Muscle layer of duodenum (tissue), 2 donors: ENCODE data around the gene HOXD4.

Experiments used
- H3K27ac ChIP-seq: one replicate; pipeline ENCODE4 v1.7.0; 2013; ENCODE audit warnings: mild to moderate bottlenecking, low read length
- H3K27me3 ChIP-seq: one replicate; pipeline ENCODE4 v1.7.0; 2013; ENCODE audit warnings: low read depth, mild to moderate bottlenecking, control low read depth, low read length
- H3K36me3 ChIP-seq, 2 donors: one replicate each; pipeline ENCODE4 v1.7.0; 2013; ENCODE audit warnings: low read length in 2 of 2, control low read depth in 1 of 2, mild to moderate bottlenecking in 1 of 2; ENCODE audit not compliant: insufficient read depth in 2 of 2, control insufficient read depth in 1 of 2
- H3K4me1 ChIP-seq, 2 donors: one replicate each; pipeline ENCODE4 v1.7.0; 2013; ENCODE audit warnings: low read length in 2 of 2, mild to moderate bottlenecking in 2 of 2, control low read depth in 1 of 2, moderate library complexity in 1 of 2; ENCODE audit not compliant: insufficient read depth in 2 of 2, control insufficient read depth in 1 of 2
- H3K4me3 ChIP-seq, 2 donors: one replicate each; pipeline ENCODE4 v1.7.0; 2013; ENCODE audit warnings: low read length in 2 of 2, low read depth in 1 of 2, mild to moderate bottlenecking in 1 of 2
- H3K9me3 ChIP-seq, 2 donors: one replicate each; pipeline ENCODE4 v1.7.0; 2013; ENCODE audit warnings: low read length in 2 of 2, control low read depth in 1 of 2, mild to moderate bottlenecking in 1 of 2; ENCODE audit not compliant: control insufficient read depth in 1 of 2
- donor health status: healthy.

The HOXD4 gene

DNA sequence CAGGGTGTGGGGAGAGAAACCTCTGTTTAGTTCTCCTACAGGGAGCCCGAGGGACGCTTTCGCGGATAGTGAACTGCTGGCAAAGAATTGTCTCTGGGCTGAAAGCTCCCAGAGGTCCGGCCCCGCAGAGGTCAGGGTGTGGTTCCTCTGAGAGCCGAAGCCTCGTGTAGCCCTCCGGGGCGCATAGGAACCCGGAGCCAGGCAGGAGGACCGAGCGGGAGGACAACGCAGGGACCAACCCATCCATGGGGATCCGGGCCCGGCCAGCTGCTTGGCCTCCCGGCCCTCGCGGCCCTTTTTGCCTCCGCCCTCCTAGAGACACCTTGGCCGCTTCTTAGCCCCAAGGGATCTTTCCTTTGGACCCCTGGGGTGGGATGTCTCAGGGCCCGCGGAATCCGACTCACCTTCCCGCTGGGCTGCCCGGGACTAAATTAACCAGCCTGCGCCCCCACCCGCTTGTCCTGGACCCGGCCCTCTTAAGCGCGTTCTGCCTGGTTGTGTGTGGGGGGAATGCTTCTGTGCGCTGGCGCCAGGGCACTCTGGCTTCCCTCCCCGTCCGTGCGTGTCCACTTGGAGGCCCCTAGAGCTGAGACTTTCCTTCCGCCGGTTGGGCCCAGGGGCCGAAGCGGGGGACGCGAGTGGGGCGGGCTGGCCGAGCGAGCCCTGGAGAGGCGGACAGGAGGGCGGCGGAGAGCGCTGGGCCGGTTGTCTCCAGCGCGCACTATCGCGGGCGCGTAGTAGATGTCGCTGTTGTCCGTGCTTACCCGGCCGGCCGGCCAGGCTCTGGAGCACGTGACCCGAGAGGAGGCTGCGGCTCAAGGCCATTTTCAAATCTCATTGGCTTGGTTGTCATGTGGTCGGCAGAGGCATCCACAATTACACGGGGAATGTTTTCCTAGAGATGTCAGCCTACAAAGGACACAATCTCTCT, 35.2 kb upstream of the HOXD4 start, which contains the start of gene HOXD10:
Gene HOXD10 (plus strand): TSS at position 896 of the 931 bp plus-strand sequence. CDS start 56 bp downstream, outside the sequence.
- Histone ChIP-seq H3K36me3 (no peaks in the 10 kb centered on the region), H3K9me3 (peaks cover 0 to 2% of the 10 kb centered on the region in 2 donors), H3K27me3 (peaks cover 93% of the 10 kb centered on the region), H3K27ac (no peak within 1 kb of the TSS), H3K4me3 (no peak within 1 kb of the TSS), H3K4me1 (peaks cover 0 to 20% of the 10 kb centered on the region in 2 donors)

GRCh38 chr2:176117162-176117822, 34.1 kb upstream of the HOXD4 start:
- Histone ChIP-seq H3K27me3 (peaks cover 93% of the 10 kb centered on the region), H3K36me3 (no peaks in the 10 kb centered on the region), H3K4me1 (peaks cover 0 to 23% of the 10 kb centered on the region in 2 donors), H3K9me3 (peaks cover 0 to 2% of the 10 kb centered on the region in 2 donors), H3K27ac (no peak overlapping the region), H3K4me3 (no peak overlapping the region)

DNA sequence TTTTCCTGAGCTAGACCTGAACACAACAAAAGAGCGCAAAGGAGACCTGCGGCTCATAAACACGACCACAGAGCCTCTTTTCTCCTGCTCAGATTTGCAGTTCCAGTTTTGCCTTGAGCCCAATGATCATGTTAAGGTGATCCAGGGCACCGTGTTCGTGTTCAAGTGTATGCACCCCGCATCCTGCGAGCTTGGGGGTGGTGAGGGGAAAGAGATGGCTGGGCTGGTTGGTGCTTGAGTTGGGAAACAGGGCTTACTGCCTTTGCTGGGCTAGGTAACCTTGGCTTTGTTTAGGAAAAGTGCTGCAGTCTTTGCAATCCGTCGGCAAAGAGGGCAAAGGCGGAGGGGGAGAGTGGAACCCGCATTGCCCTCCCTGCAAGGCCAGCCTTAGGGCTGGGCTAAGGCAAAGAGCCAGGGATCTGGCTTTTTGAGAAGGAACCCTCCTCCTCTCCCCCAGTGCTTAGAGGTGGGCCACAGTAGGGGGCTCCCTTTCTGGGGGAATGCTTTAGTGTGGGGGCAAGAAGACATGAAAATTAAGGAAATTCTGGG, 33.5 kb upstream of the HOXD4 start:
- Histone ChIP-seq H3K4me3 (no peak overlapping the region), H3K9me3 (peaks cover 0 to 2% of the 10 kb centered on the region in 2 donors), H3K27ac (no peak overlapping the region), H3K27me3 (peaks cover 89% of the 10 kb centered on the region), H3K36me3 (no peaks in the 10 kb centered on the region), H3K4me1 (peaks cover 0 to 29% of the 10 kb centered on the region in 2 donors)

GRCh38 chr2:176118601-176119339, 32.6 kb upstream of the HOXD4 start:
- Histone ChIP-seq H3K9me3 (peaks cover 0 to 2% of the 10 kb centered on the region in 2 donors), H3K27me3 (peaks cover 88% of the 10 kb centered on the region), H3K27ac (no peak overlapping the region), H3K4me3 (no peak overlapping the region), H3K4me1 (peaks cover 0 to 34% of the 10 kb centered on the region in 2 donors), H3K36me3 (no peaks in the 10 kb centered on the region)

DNA sequence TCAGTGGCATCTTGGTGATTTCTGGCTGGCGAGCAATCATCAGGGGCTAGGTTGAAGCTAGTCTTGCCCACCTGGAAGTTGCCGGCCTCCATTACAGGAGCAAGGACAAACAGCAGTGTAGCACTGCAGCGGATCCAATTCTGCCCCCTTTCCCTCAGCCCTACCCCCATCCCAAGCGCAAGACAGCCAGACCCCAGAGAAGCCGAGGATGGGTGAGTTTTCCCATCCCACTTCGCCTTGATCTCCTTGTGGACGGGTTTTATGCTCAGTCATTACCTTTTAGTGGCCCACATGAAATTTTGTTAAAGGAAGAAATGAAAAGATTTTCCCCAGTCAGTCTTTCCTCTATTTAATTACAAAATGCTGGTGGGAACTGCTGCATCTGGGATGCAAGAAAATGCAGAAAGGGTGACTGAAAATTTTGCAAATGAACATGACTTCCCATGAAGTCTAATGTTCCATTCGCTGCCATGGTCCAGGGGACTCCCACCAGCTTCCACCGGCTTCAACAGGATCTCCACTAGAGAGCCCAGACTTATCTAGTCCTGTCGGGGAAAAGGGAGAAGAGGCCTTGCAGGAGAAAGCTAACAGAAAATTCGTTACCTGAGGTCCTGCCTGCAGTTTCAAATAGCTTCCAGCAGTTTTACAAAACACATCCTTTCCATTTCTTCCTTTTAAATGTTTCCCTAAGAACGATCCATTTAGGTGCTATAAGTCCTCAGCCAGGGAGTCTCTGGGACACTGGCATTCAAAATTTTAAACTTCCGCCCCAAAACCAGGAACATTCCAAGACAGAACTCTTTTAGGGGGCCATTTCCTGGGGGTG, 30.8 kb upstream of the HOXD4 start:
- Histone ChIP-seq H3K4me1 (peaks cover 0 to 34% of the 10 kb centered on the region in 2 donors), H3K27me3 (peaks cover 91% of the 10 kb centered on the region), H3K36me3 (no peaks in the 10 kb centered on the region), H3K4me3 (no peak overlapping the region), H3K9me3 (peaks cover 0 to 2% of the 10 kb centered on the region in 2 donors), H3K27ac (no peak overlapping the region)

GRCh38 chr2:176121190-176122051, 29.9 kb upstream of the HOXD4 start:
- Histone ChIP-seq H3K9me3 (peaks cover 0 to 2% of the 10 kb centered on the region in 2 donors), H3K4me3 (peak overlapping the region in 1 of 2 donors; percentile 66), H3K27me3 (peaks cover 90% of the 10 kb centered on the region), H3K36me3 (no peaks in the 10 kb centered on the region), H3K4me1 (peaks cover 0 to 27% of the 10 kb centered on the region in 2 donors), H3K27ac (no peak overlapping the region)

- Histone ChIP-seq H3K27ac (no peak overlapping the region), H3K4me1 (peaks cover 0 to 25% of the 10 kb centered on the region in 2 donors), H3K9me3 (peaks cover 0 to 2% of the 10 kb centered on the region in 2 donors), H3K27me3 (peaks cover 87% of the 10 kb centered on the region), H3K36me3 (no peaks in the 10 kb centered on the region), H3K4me3 (peak overlapping the region; percentile 26 to 66)
Measured at GRCh38 chr2:176122052-176122682, 29.2 kb upstream of the HOXD4 start.

- H3K4me3 ChIP-seq: peak within 1 kb of the TSS; percentile 26 to 66
- H3K36me3 ChIP-seq: no peaks in the 10 kb centered on the region
- H3K9me3 ChIP-seq: peaks cover 0 to 2% of the 10 kb centered on the region in 2 donors
- peaks cover 88% of the 10 kb centered on the region for H3K27me3 ChIP-seq
- no peak within 1 kb of the TSS for H3K27ac ChIP-seq
- H3K4me1 ChIP-seq: peaks cover 0 to 25% of the 10 kb centered on the region in 2 donors
Measured at GRCh38 chr2:176122683-176123410, 28.5 kb upstream of the HOXD4 start, which contains the start of gene HOXD9. Gene HOXD9 (plus strand): TSS chr2:176122719. CDS start chr2:176122769, 50 bp downstream.
